Hepatocyte (in vitro differentiated cells): ENCODE measurements around the gene PIN1. TPM values are rescaled to one million over a fixed set of nuclear protein-coding genes. Genes with fewer than 3 reads are reported as not detected.
A peak's percentile ranks its signal among the peaks of the same experiment; 100 is the strongest.

Experiments
- DNase-seq: peaks from one replicate; pipeline ENCODE4 v3.0.0-alpha.2; 2016; ENCODE audit warnings: low spot score
- H2AFZ ChIP-seq: fragments of 200-600 bp; sonication (generic); 2 replicates; pipeline ENCODE4 v1.6.0; 2016; ENCODE audit warnings: antibody characterized with exemption, mild to moderate bottlenecking
- H3K27ac ChIP-seq: fragments of 200-600 bp; sonication (generic); 2 replicates; pipeline ENCODE4 v1.5.1; 2016; ENCODE audit warnings: mild to moderate bottlenecking
- H3K27me3 ChIP-seq: fragments of 200-600 bp; sonication (generic); 2 replicates; pipeline ENCODE4 v1.6.1; 2016
- H3K36me3 ChIP-seq: fragments of 200-600 bp; sonication (generic); replicated peaks from 2 replicates; pipeline ENCODE4 v1.5.1; 2016; ENCODE audit warnings: low read depth; ENCODE audit not compliant: insufficient read depth
- H3K4me1 ChIP-seq: fragments of 200-600 bp; sonication (generic); 2 replicates; pipeline ENCODE4 v1.5.1; 2016; ENCODE audit warnings: mild to moderate bottlenecking, moderate library complexity; ENCODE audit not compliant: insufficient read depth
- H3K4me2 ChIP-seq: fragments of 200-600 bp; sonication (generic); 2 replicates; pipeline ENCODE4 v1.6.0; 2016
- H3K4me3 ChIP-seq: fragments of 200-600 bp; sonication (generic); 2 replicates; pipeline ENCODE4 v1.5.1; 2016; ENCODE audit warnings: mild to moderate bottlenecking
- H3K79me2 ChIP-seq: fragments of 200-600 bp; sonication (generic); 2 replicates; pipeline ENCODE4 v1.6.0; 2017; ENCODE audit warnings: mild to moderate bottlenecking
- H3K9me2 ChIP-seq: fragments of 200-600 bp; sonication (generic); replicated peaks from 2 replicates; pipeline ENCODE4 v1.6.0; 2017; ENCODE audit warnings: mild to moderate bottlenecking; ENCODE audit not compliant: insufficient read depth
- H3K9me3 ChIP-seq: fragments of 200-600 bp; sonication (generic); 2 replicates; pipeline ENCODE4 v1.5.1; 2016; ENCODE audit warnings: low read depth, mild to moderate bottlenecking
- H4K20me1 ChIP-seq: fragments of 200-600 bp; sonication (generic); 2 replicates; pipeline ENCODE4 v1.6.0; 2016; ENCODE audit warnings: mild to moderate bottlenecking; ENCODE audit not compliant: insufficient read depth, poor library complexity, severe bottlenecking
- EZH2 ChIP-seq: fragments of 200-600 bp; sonication (generic); IDR thresholded peaks from 2 replicates; pipeline ENCODE4 v1.6.1; 2016; ENCODE audit warnings: antibody characterized with exemption, mild to moderate bottlenecking, borderline replicate concordance
- EZH2phosphoT487 ChIP-seq: fragments of 200-600 bp; sonication (generic); IDR thresholded peaks from one replicate; pipeline ENCODE4 v1.6.1; 2018; ENCODE audit warnings: antibody characterized with exemption, mild to moderate bottlenecking, low read depth, moderate library complexity; ENCODE audit not compliant: unreplicated experiment, severe bottlenecking
- WGBS: methylation state at CpG from one replicate; pipeline ENCODE4 v1.1.6; 2016; ENCODE audit warnings: low lambda C conversion rate; ENCODE audit errors: missing lambda C conversion rate; 5-methylcytosine and 5-hydroxymethylcytosine counted together
- polyA plus RNA-seq: library from polyadenylated mRNA; unstranded; fragments of >200 nt; fragmentation: Nextera tagmentation; extraction: Ambion mirVana; gene quantifications from 2 replicates; pipeline ENCODE4 v1.2.1, GENCODE V29; 2016
- total RNA-seq: library from RNA; depleted of rRNA; stranded (reverse); fragments of >200 nt; gene quantifications from 2 replicates; pipeline ENCODE4 v1.2.3, GENCODE V29; 2014
- TF ChIP-seq, protein P1 (sequence below): fragments of 200-600 bp; sonication (generic); IDR thresholded peaks from 2 replicates; pipeline ENCODE4 v1.5.1; 2016; ENCODE audit warnings: antibody characterized with exemption, mild to moderate bottlenecking; ENCODE audit not compliant: poor library complexity

Gene PIN1
- total and polyA plus RNA-seq, 2 experiments from 2014 or later = 62.1 to 123 TPM

- peak; percentile 73 for DNase-seq
- no peaks in the 10 kb centered on the region for H3K27me3 ChIP-seq
- H2AFZ ChIP-seq = no peak overlapping the region
- H3K9me3 ChIP-seq = no peaks in the 10 kb centered on the region
- no peaks in the 10 kb centered on the region for H3K79me2 ChIP-seq
- no peaks in the 10 kb centered on the region for H3K36me3 ChIP-seq
- 60% methylated on average over 13 of the region's 13 CpGs for WGBS
- H3K4me3 ChIP-seq = no peak overlapping the region
- TF ChIP-seq EZH2phosphoT487 = no peak
- no peak for TF ChIP-seq EZH2
- TF ChIP-seq, protein P1, sequence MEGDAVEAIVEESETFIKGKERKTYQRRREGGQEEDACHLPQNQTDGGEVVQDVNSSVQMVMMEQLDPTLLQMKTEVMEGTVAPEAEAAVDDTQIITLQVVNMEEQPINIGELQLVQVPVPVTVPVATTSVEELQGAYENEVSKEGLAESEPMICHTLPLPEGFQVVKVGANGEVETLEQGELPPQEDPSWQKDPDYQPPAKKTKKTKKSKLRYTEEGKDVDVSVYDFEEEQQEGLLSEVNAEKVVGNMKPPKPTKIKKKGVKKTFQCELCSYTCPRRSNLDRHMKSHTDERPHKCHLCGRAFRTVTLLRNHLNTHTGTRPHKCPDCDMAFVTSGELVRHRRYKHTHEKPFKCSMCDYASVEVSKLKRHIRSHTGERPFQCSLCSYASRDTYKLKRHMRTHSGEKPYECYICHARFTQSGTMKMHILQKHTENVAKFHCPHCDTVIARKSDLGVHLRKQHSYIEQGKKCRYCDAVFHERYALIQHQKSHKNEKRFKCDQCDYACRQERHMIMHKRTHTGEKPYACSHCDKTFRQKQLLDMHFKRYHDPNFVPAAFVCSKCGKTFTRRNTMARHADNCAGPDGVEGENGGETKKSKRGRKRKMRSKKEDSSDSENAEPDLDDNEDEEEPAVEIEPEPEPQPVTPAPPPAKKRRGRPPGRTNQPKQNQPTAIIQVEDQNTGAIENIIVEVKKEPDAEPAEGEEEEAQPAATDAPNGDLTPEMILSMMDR = peak; percentile 41
- no peak overlapping the region for H3K4me2 ChIP-seq
- H3K9me2 ChIP-seq = no peaks in the 10 kb centered on the region
- H3K4me1 ChIP-seq = no peaks in the 10 kb centered on the region
- no peaks in the 10 kb centered on the region for H4K20me1 ChIP-seq
- H3K27ac ChIP-seq = no peak overlapping the region
Observed at GRCh38 chr19:9847087-9847671, 12.1 kb downstream of the PIN1 start.

- no peak overlapping the region for H3K4me3 ChIP-seq
- H3K4me1 ChIP-seq = no peaks in the 10 kb centered on the region
- H3K36me3 ChIP-seq = no peaks in the 10 kb centered on the region
- H3K79me2 ChIP-seq = no peaks in the 10 kb centered on the region
- H3K9me3 ChIP-seq = no peaks in the 10 kb centered on the region
- no peak overlapping the region for H2AFZ ChIP-seq
- 74% methylated on average over 4 of the region's 4 CpGs for WGBS
- TF ChIP-seq EZH2 = no peak
- TF ChIP-seq, protein P1 = peak; percentile 40
- H4K20me1 ChIP-seq = no peaks in the 10 kb centered on the region
- no peaks in the 10 kb centered on the region for H3K9me2 ChIP-seq
- H3K27me3 ChIP-seq = no peaks in the 10 kb centered on the region
- H3K27ac ChIP-seq = no peak overlapping the region
- H3K4me2 ChIP-seq = no peak overlapping the region
- no peak for DNase-seq
Observed at GRCh38 chr19:9848060-9848459, 12.9 kb downstream of the PIN1 start.

DNA sequence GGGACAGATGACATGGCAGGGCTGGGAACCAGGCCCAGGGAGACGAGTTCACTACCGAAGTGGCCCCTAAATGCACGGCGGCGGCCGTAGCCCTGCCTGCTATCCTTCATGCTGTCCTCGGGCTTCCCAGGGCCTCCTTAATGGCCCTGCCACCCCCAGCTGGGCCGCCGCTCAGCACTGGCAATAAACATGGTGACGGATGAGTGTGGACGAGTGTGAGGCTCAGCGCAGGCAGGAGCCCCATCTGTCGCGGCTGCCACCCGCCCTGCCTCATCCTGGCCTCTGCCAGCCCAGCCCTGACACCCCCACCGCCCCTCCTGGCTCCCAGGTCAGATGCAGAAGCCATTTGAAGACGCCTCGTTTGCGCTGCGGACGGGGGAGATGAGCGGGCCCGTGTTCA lies 13.6 kb downstream of the PIN1 start:
- WGBS = 94% methylated on average over 23 of the region's 23 CpGs
- no peaks in the 10 kb centered on the region for H3K9me3 ChIP-seq
- no peak for TF ChIP-seq EZH2phosphoT487
- no peak for TF ChIP-seq EZH2
- TF ChIP-seq, protein P1 = no peak
- no peaks in the 10 kb centered on the region for H3K4me1 ChIP-seq
- no peaks in the 10 kb centered on the region for H4K20me1 ChIP-seq
- H3K79me2 ChIP-seq = no peaks in the 10 kb centered on the region
- no peak overlapping the region for H3K4me2 ChIP-seq
- no peak overlapping the region for H2AFZ ChIP-seq
- DNase-seq = no peak
- H3K36me3 ChIP-seq = no peaks in the 10 kb centered on the region
- H3K27me3 ChIP-seq = no peaks in the 10 kb centered on the region
- H3K9me2 ChIP-seq = no peaks in the 10 kb centered on the region
- H3K27ac ChIP-seq = no peak overlapping the region
- H3K4me3 ChIP-seq = no peak overlapping the region

GRCh38 chr19:9849791-9850190 lies 14.7 kb downstream of the PIN1 start:
- no peaks in the 10 kb centered on the region for H3K36me3 ChIP-seq

More at GRCh38 chr19:9849791-9850190, 14.7 kb downstream of the PIN1 start:
- Histone ChIP-seq H3K4me3 (no peak overlapping the region), H3K4me1 (no peaks in the 10 kb centered on the region), H3K9me3 (no peaks in the 10 kb centered on the region), H3K79me2 (no peaks in the 10 kb centered on the region), H3K9me2 (no peaks in the 10 kb centered on the region), H4K20me1 (no peaks in the 10 kb centered on the region), H2AFZ (no peak overlapping the region), H3K27ac (no peak overlapping the region), H3K4me2 (no peak overlapping the region), H3K27me3 (no peaks in the 10 kb centered on the region)
- no peak for DNase-seq
- 76% methylated on average over 4 of the region's 7 CpGs for WGBS
- no peak for TF ChIP-seq EZH2
- TF ChIP-seq, protein P1 = no peak
- TF ChIP-seq EZH2phosphoT487 = no peak
